ENCODE measurements around the gene SCMH1. TPM values are rescaled to one million over a fixed set of nuclear protein-coding genes. Genes with fewer than 3 reads are reported as not detected.

Gene SCMH1
- total RNA-seq, 1 experiment from 2014 or later, result 16.5 TPM

GRCh38 chr1:41226815-41227434 lies 15.2 kb downstream of the SCMH1 start:
- H3T11ph ChIP-seq (ENCODE audit: low read length), result no peak overlapping the region
- H2BK120ac ChIP-seq (ENCODE audit: low read depth, low read length, poor library complexity, severe bottlenecking), result no peak overlapping the region
- H3K4me1 ChIP-seq (ENCODE audit: insufficient read depth, low read length), result no peaks in the 10 kb centered on the region
- Mint-ChIP-seq H3K27ac (no peak overlapping the region), H3K4me1 (peaks cover 7 to 10% of the 10 kb centered on the region in 2 experiments; a peak in 3 of 4 replicates), H3K4me3 (no peak overlapping the region), H3K36me3 (ENCODE audit: insufficient read depth in 1 of 3, low read depth in 3 of 3) (no peaks in the 10 kb centered on the region; a peak in 1 of 7 replicates), H3K27me3 (ENCODE audit: low read depth) (no peaks in the 10 kb centered on the region), H3K9me3 (no peaks in the 10 kb centered on the region)
- DNase-seq, result no peak
- H3K14ac ChIP-seq (ENCODE audit: insufficient read depth, low read length), result no peak overlapping the region
- H3K23me2 ChIP-seq (ENCODE audit: insufficient read length, low read depth, low read length, poor library complexity, severe bottlenecking), result no peaks in the 10 kb centered on the region
- H3K4me2 ChIP-seq (ENCODE audit: insufficient read depth, insufficient read length, low read length), result no peak overlapping the region
- no peak overlapping the region for H3K27ac ChIP-seq (ENCODE audit: insufficient read length, low read depth, low read length)
- H2BK5ac ChIP-seq (ENCODE audit: insufficient read length, low read length), result no peak overlapping the region
- H2AFZ ChIP-seq (ENCODE audit: low read length), result no peak overlapping the region
- H3K56ac ChIP-seq (ENCODE audit: insufficient read length, low read depth, low read length), result no peak overlapping the region
- no peaks in the 10 kb centered on the region for H3K27me3 ChIP-seq (ENCODE audit: insufficient read depth, low read length)
- no peak overlapping the region for H2BK15ac ChIP-seq (ENCODE audit: low read depth, low read length)
- no peak overlapping the region for H3K23ac ChIP-seq (ENCODE audit: insufficient read length, low read depth, low read length)
- H3K18ac ChIP-seq (ENCODE audit: insufficient read length, low read depth, low read length), result no peak overlapping the region
- no peak overlapping the region for H3K9ac ChIP-seq (ENCODE audit: extremely low read depth, insufficient read length, low read length)
- no peaks in the 10 kb centered on the region for H4K20me1 ChIP-seq (ENCODE audit: control insufficient read depth, insufficient read depth, insufficient read length)
- H4K5ac ChIP-seq (ENCODE audit: insufficient read length, low read depth, low read length), result no peak overlapping the region
- peaks cover 3% of the 10 kb centered on the region for H3K79me1 ChIP-seq (ENCODE audit: insufficient read depth, low read depth, low read length, poor library complexity, severe bottlenecking)
- H3K9me3 ChIP-seq (ENCODE audit: control insufficient read depth, low read depth, low read length), result no peaks in the 10 kb centered on the region
- TF ChIP-seq CTCF (conservative IDR thresholded peaks at IDR 0.05), result no peak
- no peak overlapping the region for H4K91ac ChIP-seq (ENCODE audit: insufficient read length, low read depth, low read length)
- no peak overlapping the region for H2BK12ac ChIP-seq (ENCODE audit: insufficient read length, low read depth, low read length)
- no peak overlapping the region for H2BK20ac ChIP-seq (ENCODE audit: low read depth, low read length, poor library complexity, severe bottlenecking)
- WGBS (ENCODE audit: extremely low coverage, insufficient read length, low lambda C conversion rate), result no CpG with 5 or more reads among the region's 3 CpGs
- no peaks in the 10 kb centered on the region for H3K79me2 ChIP-seq (ENCODE audit: insufficient read depth, low read length)
- H3K4ac ChIP-seq (ENCODE audit: low read depth, low read length), result no peak overlapping the region
- H2AK5ac ChIP-seq (ENCODE audit: insufficient read length, low read length), result no peak overlapping the region
- H4K8ac ChIP-seq (replicated peaks; ENCODE audit: insufficient read length, low read depth, low read length), result no peak overlapping the region

All from H9 (cell line).